ENCODE data around the gene MARK3. TPM values are rescaled to one million over a fixed set of nuclear protein-coding genes. Genes with fewer than 3 reads are reported as not detected.

The MARK3 gene
- 67.7 and 79.5 TPM in 2 replicates for total RNA-seq (ENCODE audit: low replicate concordance)

- peak; percentile 95 for DNase-seq (ENCODE audit: low read depth)
- peak within 1 kb of the TSS; percentile 98 for H3K4me3 ChIP-seq (ENCODE audit: low read depth, low read length)
- TF ChIP-seq CTCF (IDR thresholded peaks at IDR 0.05; ENCODE audit: insufficient read depth, low read length) = no peak
Measured at GRCh38 chr14:103385152-103385928, at the start of gene MARK3. Gene MARK3, plus strand, starts transcription at chr14:103385415. Its CDS starts 615 bp downstream, at chr14:103386030.

- no peak for TF ChIP-seq CTCF (IDR thresholded peaks at IDR 0.05; ENCODE audit: insufficient read depth, low read length)
- no peak for DNase-seq (ENCODE audit: low read depth)
- peak overlapping the region; percentile 92 for H3K4me3 ChIP-seq (ENCODE audit: low read depth, low read length)
Measured at GRCh38 chr14:103336191-103336590, 49.0 kb upstream of the MARK3 start.

GRCh38 chr14:103337794-103338193 is 47.4 kb upstream of the MARK3 start:
- no peak overlapping the region for H3K4me3 ChIP-seq (ENCODE audit: low read depth, low read length)
- no peak for TF ChIP-seq CTCF (IDR thresholded peaks at IDR 0.05; ENCODE audit: insufficient read depth, low read length)
- no peak for DNase-seq (ENCODE audit: low read depth)

- no peak for TF ChIP-seq CTCF (IDR thresholded peaks at IDR 0.05; ENCODE audit: insufficient read depth, low read length)
- no peak overlapping the region for H3K4me3 ChIP-seq (ENCODE audit: low read depth, low read length)
- no peak for DNase-seq (ENCODE audit: low read depth)
Measured at GRCh38 chr14:103339561-103339960, 45.7 kb upstream of the MARK3 start.

- no peak for DNase-seq (ENCODE audit: low read depth)
- H3K4me3 ChIP-seq (ENCODE audit: low read depth, low read length) = no peak overlapping the region
- TF ChIP-seq CTCF (IDR thresholded peaks at IDR 0.05; ENCODE audit: insufficient read depth, low read length) = no peak
Measured at GRCh38 chr14:103340480-103341212, 44.6 kb upstream of the MARK3 start.

- no peak for DNase-seq (ENCODE audit: low read depth)
- no peak overlapping the region for H3K4me3 ChIP-seq (ENCODE audit: low read depth, low read length)
- no peak for TF ChIP-seq CTCF (IDR thresholded peaks at IDR 0.05; ENCODE audit: insufficient read depth, low read length)
Measured at GRCh38 chr14:103341250-103342129, 43.7 kb upstream of the MARK3 start.
